Stimulated activated naive CD4-positive, alpha-beta T cell (primary cell): ENCODE measurements around the gene GNG7.
"Not testable (repeated sequence)": the region's sequence is repeated elsewhere in the genome, so short reads cannot be mapped to it uniquely, and the experiment has no call there.

ENCODE experiments used
- DNase-seq, 6 experiments: peaks; one replicate each; lab custom pipeline; 2025; lab: John Stamatoyannopoulos, UW

GNG7 gene

DNA sequence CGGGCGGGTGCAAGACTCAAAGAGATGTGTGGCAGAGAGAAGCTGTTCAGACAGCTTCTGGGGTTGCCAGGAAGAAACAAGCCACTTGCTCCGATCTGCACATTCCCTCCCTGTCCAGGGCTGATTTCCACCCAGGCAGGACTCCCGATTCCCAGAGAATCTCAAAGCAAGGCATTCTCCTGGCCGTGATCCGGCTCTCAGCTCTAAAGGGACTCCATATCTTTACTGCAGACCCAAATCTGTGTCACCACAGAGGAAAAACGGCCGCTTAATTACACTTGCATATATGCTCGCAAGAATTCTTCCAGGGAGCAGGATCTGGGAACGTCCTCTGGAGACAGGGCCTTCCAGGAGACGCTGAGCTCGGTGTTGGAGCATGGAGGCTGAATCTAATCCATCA lies 25.7 kb downstream of the GNG7 start:
- DNase-seq = no peak

DNA sequence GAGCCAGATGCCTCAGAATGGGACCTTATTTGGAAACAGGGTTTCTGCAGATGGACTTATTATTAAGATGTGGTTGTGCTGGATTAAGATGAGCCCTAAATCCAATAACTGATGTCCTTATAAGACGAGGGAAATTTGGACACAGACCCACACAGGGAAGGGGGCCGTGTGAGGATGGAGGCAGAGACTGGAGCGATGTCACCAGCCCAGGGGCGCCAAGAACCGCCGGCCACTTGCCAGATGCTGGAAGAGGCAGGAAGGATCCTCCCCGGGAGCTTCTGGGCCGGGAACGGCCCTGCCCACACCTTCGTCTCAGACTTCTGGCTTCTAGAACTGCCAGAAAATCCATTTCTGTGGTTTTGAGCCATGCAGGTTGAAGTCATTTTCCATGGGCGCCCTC lies 26.6 kb downstream of the GNG7 start:
- DNase-seq = no peak

DNA sequence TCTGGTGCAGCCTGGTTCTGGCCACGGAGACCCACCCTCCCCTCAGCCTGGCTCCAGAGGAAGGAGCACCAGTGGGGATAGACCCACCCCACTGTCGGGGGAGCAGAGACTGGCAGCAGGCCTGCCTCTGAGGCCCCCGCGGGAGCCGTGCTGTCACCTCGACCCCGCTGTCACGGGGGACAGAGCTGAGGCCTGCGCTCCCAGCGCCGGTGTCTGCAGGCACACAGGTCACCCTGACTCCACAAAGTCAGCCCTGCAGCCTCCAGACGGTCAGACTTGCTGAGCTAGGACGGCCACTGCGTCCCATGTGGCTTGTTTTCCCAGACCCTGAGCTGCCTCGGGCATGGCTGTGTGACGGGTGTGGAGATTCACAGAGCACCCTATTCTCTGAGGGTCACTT lies 32.3 kb downstream of the GNG7 start:
- no peak for DNase-seq

DNA sequence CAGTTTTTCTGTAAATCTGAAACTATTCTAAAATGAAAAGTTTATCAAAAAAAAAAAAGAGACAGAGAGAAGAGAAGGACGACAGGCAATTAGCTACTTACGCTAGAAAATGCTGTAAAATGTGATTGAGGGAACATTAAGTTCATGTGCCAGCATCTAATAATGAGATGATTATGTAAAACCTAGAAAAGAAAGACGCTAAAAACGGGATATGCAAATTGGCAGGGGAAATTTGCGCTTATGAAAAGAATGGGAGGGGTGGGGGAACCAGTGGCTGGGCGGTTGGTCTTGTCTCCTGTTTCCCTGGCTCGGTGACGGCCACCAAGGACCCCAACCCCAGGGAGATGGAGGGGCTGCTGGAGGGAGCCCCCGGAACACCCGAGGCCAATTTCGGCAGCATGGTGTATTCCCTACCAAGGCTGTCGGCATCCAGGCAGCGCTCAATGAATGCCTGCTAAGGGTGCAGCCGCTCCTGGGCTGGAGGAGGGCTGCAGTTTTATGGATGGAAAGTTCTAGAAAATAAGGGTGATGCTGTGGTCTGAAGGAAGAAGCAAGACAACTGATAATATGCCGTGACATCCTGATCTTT lies 34.2 kb downstream of the GNG7 start:
- DNase-seq = no peak

DNA sequence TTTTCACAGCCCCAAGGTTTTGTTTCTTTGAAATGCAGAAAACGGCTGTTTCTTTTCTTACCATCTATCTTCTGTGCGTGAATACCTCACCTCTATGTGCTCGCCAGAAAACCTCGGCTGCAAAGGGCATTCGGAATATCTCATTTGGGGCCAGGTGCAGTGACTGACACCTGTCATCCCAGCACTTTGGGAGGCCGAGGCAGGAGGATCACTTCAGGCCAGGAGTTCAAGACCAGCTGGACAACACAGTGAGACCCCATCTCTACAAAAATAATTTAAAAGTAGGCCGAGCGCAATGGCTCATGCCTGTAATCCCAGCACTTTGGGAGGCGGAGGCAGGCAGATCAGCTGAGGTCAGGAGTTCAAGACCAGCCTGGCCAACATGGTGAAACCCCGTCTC lies 35.1 kb downstream of the GNG7 start:
- not testable (repeated sequence) for DNase-seq

DNA sequence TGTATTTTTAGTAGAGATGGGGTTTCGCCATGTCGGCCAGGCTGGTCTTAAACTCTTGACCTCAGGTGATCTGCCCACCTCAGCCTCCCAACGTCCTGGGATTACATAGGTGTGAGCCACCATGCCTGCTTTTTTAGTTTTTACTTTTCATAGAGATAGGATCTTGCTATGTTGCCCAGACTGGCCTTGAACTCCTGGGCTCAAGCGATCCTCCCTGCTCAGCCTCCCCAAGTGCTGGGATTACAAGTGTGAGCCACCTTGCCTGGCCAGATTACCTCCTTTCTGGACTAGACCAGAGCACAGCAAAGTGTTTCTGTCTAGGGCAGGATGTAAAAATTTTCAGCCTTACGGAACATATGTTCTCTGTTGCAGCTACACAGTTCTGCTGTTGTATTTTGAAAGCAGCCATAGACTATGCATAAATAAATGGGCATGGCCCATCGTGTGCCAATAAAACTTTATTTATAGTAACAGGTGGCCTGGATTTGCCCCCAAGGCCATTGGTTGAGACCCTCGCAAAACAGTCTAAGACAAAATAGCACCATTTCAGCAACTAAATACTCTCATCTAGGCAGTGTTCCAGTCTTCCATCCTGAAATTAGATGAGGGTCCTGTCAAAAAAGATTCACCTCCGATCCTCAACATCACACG lies 36.0 kb downstream of the GNG7 start:
- no peak for DNase-seq

DNA sequence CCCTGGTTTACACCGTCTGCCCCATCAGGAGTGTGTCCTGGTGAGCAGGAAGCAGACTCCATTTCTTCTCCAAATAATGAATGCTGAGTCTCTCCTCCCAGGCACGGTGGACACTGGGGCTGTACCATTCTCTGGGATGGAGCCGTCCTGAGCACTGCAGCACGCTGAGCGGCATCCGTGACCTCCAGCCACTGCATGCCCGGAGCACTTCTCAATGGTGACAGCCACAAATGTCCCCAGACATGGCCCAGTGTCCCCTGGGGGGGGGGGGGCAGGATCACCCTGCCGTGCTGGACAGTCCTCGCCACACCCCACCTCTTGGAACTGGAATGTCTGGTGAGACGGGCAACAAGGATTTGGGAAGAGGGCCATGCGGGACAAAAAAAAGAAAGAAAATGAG lies 37.4 kb downstream of the GNG7 start:
- no peak for DNase-seq

DNA sequence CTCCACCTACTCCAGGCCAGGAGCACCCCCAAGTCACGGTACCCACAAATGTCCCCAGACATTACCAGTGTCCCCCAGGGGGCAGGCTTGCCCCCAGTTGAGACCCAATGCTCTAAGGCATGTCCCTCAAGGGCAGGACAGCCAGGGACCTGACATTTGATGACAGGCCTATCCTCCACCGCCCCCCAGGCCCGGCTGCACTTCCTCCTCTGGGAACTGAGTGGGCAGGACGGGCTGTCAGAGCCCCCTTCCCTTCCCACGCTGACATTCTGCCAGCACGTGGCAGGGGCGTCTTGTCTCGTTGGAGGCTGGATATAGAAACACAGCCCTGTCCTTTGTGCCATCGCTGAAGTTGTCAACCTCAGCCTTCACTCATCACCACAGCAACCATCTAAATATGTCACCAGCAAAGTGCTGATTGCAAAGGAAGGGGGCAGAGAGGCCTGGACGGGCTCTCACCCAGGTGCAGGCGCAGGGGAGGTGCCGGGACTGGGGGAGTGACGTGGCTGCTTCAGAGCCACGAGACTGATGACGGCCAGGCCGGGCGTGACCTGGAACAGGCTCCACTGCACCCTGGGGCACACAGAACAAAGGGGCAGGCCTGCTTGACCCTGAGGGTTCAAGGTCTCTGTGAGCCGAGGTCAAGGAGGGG lies 38.4 kb downstream of the GNG7 start:
- no peak for DNase-seq

DNA sequence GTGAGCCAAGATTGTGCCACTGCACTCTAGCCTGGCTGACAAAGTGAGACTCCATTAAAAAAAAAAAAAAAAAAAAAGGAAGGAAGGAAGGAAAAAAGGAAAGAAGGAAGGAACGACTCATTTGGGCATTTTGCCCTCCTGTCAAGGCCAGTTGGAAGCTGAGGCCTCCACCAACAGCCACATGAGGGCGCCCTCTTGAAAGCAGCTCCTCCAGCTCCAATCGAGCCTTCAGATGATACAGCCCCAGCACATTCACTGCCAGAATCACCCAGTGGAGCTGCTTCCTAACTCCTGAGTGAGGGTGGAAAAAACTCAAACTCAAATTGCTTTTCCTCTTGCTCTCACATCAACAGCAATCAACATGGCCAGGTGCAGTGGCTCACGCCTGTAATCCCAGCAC lies 40.9 kb downstream of the GNG7 start:
- no peak for DNase-seq

DNA sequence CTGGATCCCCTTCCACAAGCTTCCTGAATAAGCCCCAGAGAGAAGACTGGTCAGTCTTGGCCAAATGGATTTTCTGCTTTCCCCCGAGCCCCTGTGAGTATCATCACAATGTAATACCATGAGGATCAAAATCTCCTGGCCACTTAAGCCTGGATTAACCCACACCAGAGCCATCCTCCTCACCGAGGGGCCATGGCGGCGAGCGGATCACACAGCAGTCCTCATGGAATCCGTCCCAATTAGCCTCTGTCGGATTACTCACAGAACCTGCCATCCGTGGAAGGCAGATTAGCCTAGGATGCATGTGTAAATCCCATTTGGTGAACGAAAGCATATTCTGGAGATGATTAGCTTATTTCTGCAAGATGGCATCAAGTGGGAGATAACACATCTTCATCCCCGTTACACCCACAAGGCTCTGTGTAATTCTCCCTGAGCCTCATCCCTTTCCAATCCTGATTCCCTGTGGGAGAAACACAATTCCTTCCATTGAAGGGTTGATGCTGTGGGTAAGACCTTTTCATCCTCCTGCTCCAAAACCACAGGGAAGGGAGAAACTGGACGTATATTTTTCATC lies 42.5 kb downstream of the GNG7 start:
- DNase-seq = no peak

DNA sequence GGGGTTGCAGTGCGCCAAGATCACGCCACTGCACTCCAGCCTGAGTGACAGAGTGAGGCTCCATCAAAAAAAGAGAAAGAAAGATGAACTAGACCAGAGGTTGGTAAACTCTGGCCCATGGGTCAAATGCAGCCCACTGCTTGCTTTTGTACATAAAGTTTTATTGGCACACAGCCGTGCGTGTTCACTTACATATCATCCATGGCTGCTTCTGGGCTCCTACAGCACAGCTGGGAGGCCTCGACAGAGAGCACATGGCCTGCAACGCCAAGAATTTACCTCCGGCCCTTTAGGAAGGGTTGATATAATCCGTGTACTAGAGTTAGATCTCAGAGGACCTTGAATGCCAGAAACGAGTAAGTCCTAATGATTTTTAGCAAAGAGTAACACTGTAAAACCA lies 46.0 kb downstream of the GNG7 start:
- DNase-seq = no peak

DNA sequence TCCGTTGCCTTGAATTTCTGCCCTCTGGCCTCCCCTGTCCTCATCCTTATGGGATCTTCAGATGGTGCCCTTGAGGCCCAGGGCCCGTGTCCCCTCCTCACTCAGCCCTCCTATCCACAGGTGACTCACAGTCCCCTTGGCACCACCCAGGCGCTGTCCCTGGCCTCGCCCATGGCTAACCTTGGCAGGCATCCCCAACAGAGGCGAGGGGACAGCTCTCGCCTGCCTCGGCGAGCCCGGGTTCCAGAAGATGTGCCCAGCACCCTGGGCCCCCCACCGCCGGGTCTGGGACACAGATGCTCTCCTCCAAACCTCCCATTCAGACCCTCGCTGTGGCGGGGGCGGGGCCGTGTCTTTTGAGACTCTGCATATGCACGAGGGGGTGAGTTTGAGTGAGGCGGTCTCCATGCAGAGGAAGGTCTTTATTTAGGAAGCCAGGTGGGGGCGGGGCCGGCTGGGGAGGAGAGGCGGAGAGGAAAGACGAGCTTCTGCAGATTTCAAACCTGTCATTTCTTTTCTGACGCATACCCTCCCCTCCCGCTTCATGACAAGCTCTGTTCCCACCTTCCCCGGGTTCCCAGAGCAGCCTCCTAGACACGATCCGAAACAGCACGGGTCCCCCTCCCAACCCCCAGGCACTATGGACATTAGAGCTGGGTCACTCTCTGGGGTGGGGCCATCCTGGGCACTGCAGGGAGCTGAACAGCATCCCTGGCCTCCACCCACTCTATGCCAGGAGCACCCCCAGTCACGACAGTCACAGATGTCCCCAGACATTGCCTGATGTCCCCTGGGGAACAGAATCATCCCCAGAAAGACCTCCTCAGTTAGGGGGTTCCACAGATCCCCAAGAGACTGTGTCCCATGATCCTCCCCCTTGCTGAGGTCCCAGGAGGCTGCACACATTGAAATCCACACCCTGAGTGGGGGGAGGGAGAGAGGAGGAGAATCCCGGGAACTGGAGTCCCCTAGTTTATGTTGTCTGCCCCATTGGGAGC lies 48.5 kb downstream of the GNG7 start:
- DNase-seq = no peak

DNA sequence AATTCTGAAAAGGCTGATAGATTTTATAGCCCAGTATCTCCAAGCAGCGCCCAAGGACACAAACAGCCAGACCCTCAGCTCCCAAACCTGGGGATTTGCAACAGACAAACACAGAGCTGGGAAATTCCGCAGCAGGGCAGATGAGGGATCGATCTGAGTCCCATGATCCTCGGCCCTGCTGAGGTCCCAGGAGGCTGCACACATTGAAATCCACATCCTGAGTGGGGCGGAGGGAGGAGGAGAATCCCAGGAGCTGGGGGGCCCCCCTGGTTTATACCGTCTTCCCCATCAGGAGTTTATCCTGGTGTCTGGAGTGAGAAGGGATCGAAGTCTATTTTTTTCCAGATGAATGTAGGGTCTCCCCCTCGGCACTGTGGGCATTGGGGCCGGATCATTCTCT lies 49.3 kb downstream of the GNG7 start:
- no peak for DNase-seq

DNA sequence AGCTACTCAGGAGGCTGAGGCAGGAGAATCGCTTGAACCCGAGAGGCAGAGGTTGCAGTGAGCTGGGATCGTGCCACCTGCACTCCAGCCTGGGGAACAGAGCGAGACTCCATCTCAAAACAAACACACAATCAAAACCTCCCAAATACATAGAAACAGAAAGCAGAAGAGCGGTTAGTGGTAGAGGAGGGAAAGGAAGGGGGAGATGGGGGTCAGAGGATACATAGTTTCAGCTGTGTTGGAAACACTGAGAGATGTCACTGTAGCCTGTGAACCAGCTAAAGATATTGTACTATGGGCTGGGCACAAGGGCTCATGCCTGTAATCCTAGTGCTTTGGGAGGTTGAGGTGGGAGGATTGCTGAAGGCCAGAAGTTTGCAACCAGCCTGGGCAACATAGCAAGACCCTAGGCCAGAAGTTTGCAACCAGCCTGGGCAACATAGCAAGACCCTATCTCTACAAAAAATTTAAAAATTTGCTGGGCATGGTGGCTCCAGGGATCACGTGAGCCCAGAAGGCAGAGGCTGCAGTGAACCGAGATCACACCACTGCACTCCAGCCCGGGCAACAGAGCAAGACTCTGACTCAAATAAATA lies 49.9 kb downstream of the GNG7 start:
- no peak for DNase-seq

DNA sequence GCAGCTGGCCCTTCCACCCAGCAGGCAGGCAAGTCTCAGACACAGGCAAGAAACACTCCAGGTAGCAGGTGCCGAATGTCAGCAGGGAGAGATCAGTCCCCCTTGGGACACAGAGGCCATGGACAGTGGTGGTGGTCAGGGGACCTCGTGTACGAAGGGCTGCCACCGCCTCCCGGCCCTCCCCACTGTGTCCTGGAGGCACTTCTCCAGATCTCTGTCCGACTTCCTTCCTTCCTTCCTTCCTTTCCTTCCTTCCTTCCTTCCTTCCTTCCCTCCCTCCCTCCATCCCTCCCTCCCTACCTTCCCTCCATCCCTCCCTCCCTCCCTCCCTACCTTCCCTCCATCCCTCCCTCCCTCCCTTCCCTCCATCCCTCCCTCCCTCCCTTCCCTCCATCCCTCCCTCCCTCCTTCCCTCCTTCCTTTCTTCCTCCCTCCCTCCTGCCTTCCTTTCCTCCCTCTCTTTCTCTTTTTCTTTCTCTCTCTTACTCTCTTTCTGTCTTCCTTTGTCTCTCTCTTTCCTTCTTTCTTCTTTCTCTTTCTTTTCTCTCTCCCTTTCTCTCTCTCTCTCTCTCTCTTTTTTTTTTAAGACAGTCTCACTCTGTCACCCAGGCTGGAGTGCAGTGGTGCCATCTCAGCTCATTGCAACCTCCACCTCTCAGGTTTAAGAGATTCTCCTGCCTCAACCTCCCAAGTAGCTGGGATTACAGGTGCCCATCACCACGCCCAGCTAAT lies 51.3 kb downstream of the GNG7 start:
- not testable (repeated sequence) for DNase-seq

DNA sequence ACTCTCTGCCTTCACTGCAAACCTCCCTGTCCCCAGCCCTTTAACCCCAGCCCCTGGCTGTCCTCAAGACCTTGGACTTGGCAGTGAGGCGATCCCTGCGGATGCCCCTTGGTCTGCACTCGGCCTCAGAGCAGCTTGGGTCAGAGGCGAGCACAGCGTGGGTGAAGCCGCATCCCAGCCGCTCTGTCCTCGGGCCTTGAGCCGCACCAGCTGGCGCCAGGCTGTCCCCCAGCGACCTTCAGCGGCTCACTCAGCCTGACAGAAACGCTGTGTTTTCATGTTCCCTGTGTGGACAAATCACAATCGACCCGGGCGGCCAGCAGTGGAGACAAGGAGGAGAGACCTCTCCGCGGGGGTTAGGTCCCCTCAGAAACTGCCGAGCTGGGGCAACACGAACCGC lies 52.0 kb downstream of the GNG7 start:
- DNase-seq = no peak

DNA sequence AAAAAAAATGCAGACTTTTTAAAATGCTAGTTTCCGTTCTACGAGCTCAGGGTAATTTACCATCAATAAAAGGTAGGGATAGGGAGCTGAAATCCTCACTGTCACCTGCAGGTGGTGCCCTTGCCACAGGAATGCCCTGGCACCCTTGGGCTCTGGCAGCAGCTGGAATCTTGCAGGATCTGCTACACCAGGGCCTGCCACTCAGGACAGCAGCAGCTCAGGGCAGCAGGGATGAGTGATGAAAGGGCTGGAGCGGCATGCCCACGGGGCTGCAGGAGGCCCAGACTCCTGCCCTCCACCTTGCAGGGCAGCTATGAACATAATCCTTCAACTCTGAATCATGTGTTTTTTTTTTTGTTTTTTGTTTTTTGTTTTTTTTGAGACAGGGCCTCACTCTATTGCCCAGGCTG lies 54.0 kb downstream of the GNG7 start:
- DNase-seq = peak; percentile 39 to 78 (median 66)

DNA sequence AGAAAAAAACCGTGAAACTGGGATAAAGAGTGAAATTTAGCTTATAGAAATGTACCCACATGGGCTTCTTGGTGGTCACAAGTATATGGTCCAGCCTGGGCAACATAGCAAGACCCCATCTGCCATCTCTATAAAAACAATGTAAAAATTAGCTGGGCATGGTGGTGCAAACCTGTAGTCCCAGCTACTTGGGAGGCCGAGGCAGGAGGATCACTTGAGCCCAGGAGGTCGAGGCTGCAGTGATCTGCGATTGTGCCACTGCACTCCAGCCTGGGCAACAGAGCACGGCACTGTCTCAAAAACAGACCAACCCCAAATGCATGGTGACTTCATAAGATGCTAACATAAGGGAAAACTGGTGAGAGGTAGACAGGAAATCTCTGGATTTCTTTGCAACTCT lies 54.4 kb downstream of the GNG7 start:
- DNase-seq = no peak

DNA sequence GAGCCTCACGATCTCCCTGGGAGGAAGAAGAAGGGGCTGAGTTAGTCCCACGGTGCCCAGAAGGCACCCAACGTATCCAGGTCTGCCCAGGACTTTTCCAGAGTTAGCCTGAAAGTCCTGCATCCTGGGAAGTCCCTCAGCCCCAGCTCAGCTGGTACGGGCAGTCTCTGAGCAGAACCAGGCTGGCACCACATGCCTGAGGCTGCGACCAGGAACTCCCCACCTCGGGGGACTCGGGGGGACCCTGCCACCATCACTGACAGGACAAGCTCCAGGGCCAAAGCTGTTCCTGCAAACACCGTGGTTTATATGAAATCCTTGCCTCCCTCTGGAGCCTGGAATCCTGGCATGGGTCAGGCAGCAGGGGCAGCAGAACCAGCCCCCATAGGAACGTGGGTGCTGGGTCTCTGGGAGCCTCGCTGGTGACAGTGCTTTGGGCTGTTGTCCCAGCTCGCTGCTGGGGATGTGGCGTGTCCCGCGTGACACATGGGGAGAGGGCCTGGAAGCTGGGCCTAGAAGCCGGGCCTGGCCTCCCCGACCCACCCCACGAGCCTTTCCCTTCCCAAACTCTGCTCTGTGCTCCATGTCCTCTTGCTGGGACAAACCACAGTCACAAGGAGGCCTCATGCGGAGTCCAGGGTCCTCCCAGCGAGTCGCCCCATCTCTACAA lies 55.5 kb downstream of the GNG7 start:
- no peak for DNase-seq

DNA sequence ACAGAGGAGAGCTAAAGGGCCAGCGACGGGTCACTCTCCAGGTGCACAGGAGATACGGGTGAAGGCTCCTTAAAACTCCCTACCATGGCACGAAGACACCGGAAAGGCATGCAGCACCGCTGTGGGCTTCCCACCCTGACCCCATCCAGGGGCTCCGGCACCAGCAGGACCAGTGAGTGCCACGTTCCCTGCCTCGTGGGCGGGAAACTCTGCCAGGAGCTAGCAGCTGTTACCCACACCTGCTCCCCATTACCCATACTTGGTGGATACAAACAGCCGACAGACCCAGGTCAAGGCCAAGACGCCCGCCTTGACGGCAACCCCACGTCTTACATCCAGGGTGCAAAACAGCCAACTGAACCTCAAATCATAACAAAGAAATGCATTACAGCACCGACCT lies 56.7 kb downstream of the GNG7 start:
- no peak for DNase-seq
